ENCODE data around the gene CLNK. TPM values are rescaled to one million over a fixed set of nuclear protein-coding genes. Genes with fewer than 3 reads are reported as not detected.
"Not testable (repeated sequence)": the region's sequence is repeated elsewhere in the genome, so short reads cannot be mapped to it uniquely, and the experiment has no call there.

CLNK gene
- total RNA-seq, 4 donors from 2014 or later = under 0.01 to 0.48 TPM; not detected in 2

GRCh38 chr4:10577018-10577417, 107.5 kb downstream of the CLNK start:
- in situ Hi-C loops (cut with MboI; ENCODE audit: low pct_ligation_motif_present in 1 of 4, low pct_unique_long_range_greater_than_20kb in 1 of 4, low sequenced_read_pairs in 3 of 4) = loop anchor here in 3 of 4 donors (25.0 kb wide), 2 partner anchors 835 to 1135 kb away; no protein-coding TSS in a partner anchor
- intact Hi-C loops (cut with DNase I; ENCODE audit: low total_unique reads) = no loop called here
- 0 to 21% methylated on average over 1 of the region's 1 CpG for WGBS, 2 donors (ENCODE audit: low coverage in 1 of 2)
- H3K9me3 ChIP-seq = no peaks in the 10 kb centered on the region
- no peaks in the 10 kb centered on the region for H3K4me1 ChIP-seq
- no peak for TF ChIP-seq POLR2A (IDR thresholded peaks at IDR 0.05)
- no peak for TF ChIP-seq CTCF (IDR thresholded peaks at IDR 0.05)
- TF ChIP-seq POLR2AphosphoS5 (IDR thresholded peaks at IDR 0.05) = no peak
- no peak for TF ChIP-seq EP300 (IDR thresholded peaks at IDR 0.05; ENCODE audit: low read depth)
- no peaks in the 10 kb centered on the region for H3K36me3 ChIP-seq
- DNase-seq = no peak
- no peaks in the 10 kb centered on the region for H3K27me3 ChIP-seq
- H3K27ac ChIP-seq = no peak overlapping the region
- no peak overlapping the region for H3K4me3 ChIP-seq

- Histone ChIP-seq H3K27me3 (no peaks in the 10 kb centered on the region), H3K9me3 (no peaks in the 10 kb centered on the region), H3K4me1 (no peaks in the 10 kb centered on the region), H3K27ac (no peak overlapping the region), H3K36me3 (no peaks in the 10 kb centered on the region), H3K4me3 (no peak overlapping the region)
- intact Hi-C loops (cut with DNase I; ENCODE audit: low total_unique reads) = no loop called here
- DNase-seq = no peak
- in situ Hi-C loops (cut with MboI; ENCODE audit: low pct_ligation_motif_present in 1 of 4, low pct_unique_long_range_greater_than_20kb in 1 of 4, low sequenced_read_pairs in 3 of 4) = loop anchor here in 3 of 4 donors (25.0 kb wide), 2 partner anchors 836 to 1136 kb away; no protein-coding TSS in a partner anchor
- WGBS, 2 donors (ENCODE audit: low coverage in 1 of 2) = 60 to 84% methylated on average over 1 to 4 of the region's 4 CpGs
- TF ChIP-seq CTCF (IDR thresholded peaks at IDR 0.05) (no peak), EP300 (IDR thresholded peaks at IDR 0.05; ENCODE audit: low read depth) (no peak), POLR2A (IDR thresholded peaks at IDR 0.05) (no peak), POLR2AphosphoS5 (IDR thresholded peaks at IDR 0.05) (no peak)
Measured at GRCh38 chr4:10576236-10576635, 108.3 kb downstream of the CLNK start.

GRCh38 chr4:10575414-10575813, 109.2 kb downstream of the CLNK start:
- H3K9me3 ChIP-seq = no peaks in the 10 kb centered on the region
- intact Hi-C loops (cut with DNase I; ENCODE audit: low total_unique reads) = no loop called here
- in situ Hi-C loops (cut with MboI; ENCODE audit: low pct_ligation_motif_present in 1 of 4, low pct_unique_long_range_greater_than_20kb in 1 of 4, low sequenced_read_pairs in 3 of 4) = loop anchor here in 3 of 4 donors (25.0 kb wide), 2 partner anchors 837 to 1137 kb away; no protein-coding TSS in a partner anchor
- no peaks in the 10 kb centered on the region for H3K4me1 ChIP-seq
- TF ChIP-seq EP300 (IDR thresholded peaks at IDR 0.05; ENCODE audit: low read depth) (no peak), POLR2A (IDR thresholded peaks at IDR 0.05) (no peak), CTCF (IDR thresholded peaks at IDR 0.05) (no peak), POLR2AphosphoS5 (IDR thresholded peaks at IDR 0.05) (no peak)
- H3K4me3 ChIP-seq = no peak overlapping the region
- no peak for DNase-seq
- no peaks in the 10 kb centered on the region for H3K36me3 ChIP-seq
- no peak overlapping the region for H3K27ac ChIP-seq
- H3K27me3 ChIP-seq = no peaks in the 10 kb centered on the region
- WGBS, 2 donors (ENCODE audit: low coverage in 1 of 2) = 85 to 88% methylated on average over 3 to 7 of the region's 7 CpGs

- H3K9me3 ChIP-seq; H3K27ac ChIP-seq; H3K4me1 ChIP-seq; H3K36me3 ChIP-seq; H3K27me3 ChIP-seq; DNase-seq; H3K4me3 ChIP-seq; intact Hi-C loops (cut with DNase I; ENCODE audit: low total_unique reads): not testable (repeated sequence)
- in situ Hi-C loops (cut with MboI; ENCODE audit: low pct_ligation_motif_present in 1 of 4, low pct_unique_long_range_greater_than_20kb in 1 of 4, low sequenced_read_pairs in 3 of 4) = loop anchor here in 2 of 4 donors (25.0 kb wide), 2 partner anchors 838 to 1363 kb away; no protein-coding TSS in a partner anchor
- 85 to 100% methylated on average over 1 to 8 of the region's 8 CpGs for WGBS, 2 donors (ENCODE audit: low coverage in 1 of 2)
Measured at GRCh38 chr4:10574553-10574952, 110.0 kb downstream of the CLNK start.

- intact Hi-C loops (cut with DNase I; ENCODE audit: low total_unique reads) = no loop called here
- no peaks in the 10 kb centered on the region for H3K27me3 ChIP-seq
- no peak for TF ChIP-seq CTCF (IDR thresholded peaks at IDR 0.05)
- no peak for DNase-seq
- no peak overlapping the region for H3K4me3 ChIP-seq
- WGBS, 2 donors (ENCODE audit: low coverage in 1 of 2) = 57 to 64% methylated on average over 2 of the region's 2 CpGs
- H3K4me1 ChIP-seq = no peaks in the 10 kb centered on the region
- H3K9me3 ChIP-seq = no peaks in the 10 kb centered on the region
- no peaks in the 10 kb centered on the region for H3K36me3 ChIP-seq
- in situ Hi-C loops (cut with MboI; ENCODE audit: low pct_ligation_motif_present in 1 of 4, low pct_unique_long_range_greater_than_20kb in 1 of 4, low sequenced_read_pairs in 3 of 4) = loop anchor here in 2 of 4 donors (25.0 kb wide), 2 partner anchors 840 to 1365 kb away; no protein-coding TSS in a partner anchor
- H3K27ac ChIP-seq = no peak overlapping the region
Measured at GRCh38 chr4:10571909-10572308, 112.7 kb downstream of the CLNK start.

Measured in transverse colon (tissue), 4 donors.